OCI-LY7 (cell line): Measurements from ENCODE around the gene SYCP2.

Experiments
- CTCF ChIP-seq: fragments of 200-600 bp; sonication (generic); conservative IDR thresholded peaks from 2 replicates; pipeline ENCODE4 v1.5.1; 2014; ENCODE audit warnings: mild to moderate bottlenecking, antibody characterized with exemption, low read length, moderate library complexity, mixed read lengths
- EZH2phosphoT487 ChIP-seq: fragments of 200-600 bp; sonication (generic); IDR thresholded peaks from 2 replicates; pipeline ENCODE4 v1.6.1; 2018; ENCODE audit warnings: low read depth, borderline replicate concordance, mild to moderate bottlenecking, mixed run types, antibody characterized with exemption, low read length, moderate library complexity, mixed read lengths

- TF ChIP-seq CTCF: no peak
- TF ChIP-seq EZH2phosphoT487: no peak
These were observed 113.8 kb downstream of the SYCP2 start for GRCh38 chr20:59819496-59820203.
